Kidney (tissue), 14 donors: ENCODE measurements around the gene ABCA10. TPM values are rescaled to one million over a fixed set of nuclear protein-coding genes. Genes with fewer than 3 reads are reported as not detected.

ENCODE experiments used
- DNase-seq, 5 donors: peaks; one replicate each; pipeline ENCODE4 v3.0.0-alpha.2; 2013 to 2020
- FAIRE-seq: peaks from 2 replicates; lab custom pipeline; 2012; peaks lifted over from hg19 to GRCh38; lab: Jason Lieb, UNC
- H3K27ac ChIP-seq, 2 donors: one replicate each; pipeline ENCODE4 v1.7.0; 2013; ENCODE audit warnings: low read depth in 2 of 2, low read length in 2 of 2, inconsistent platforms in 1 of 2
- H3K27me3 ChIP-seq: one replicate; pipeline ENCODE4 v1.7.1; 2013; ENCODE audit warnings: low read length, inconsistent platforms; ENCODE audit not compliant: control insufficient read depth, insufficient read depth
- H3K36me3 ChIP-seq, 3 donors: one replicate each; pipeline versions ENCODE4 v1.7.0 to v1.7.1; 2013; ENCODE audit warnings: low read length in 3 of 3, control low read depth in 1 of 3, inconsistent platforms in 1 of 3; ENCODE audit not compliant: insufficient read depth in 3 of 3, control insufficient read depth in 2 of 3
- H3K4me1 ChIP-seq, 3 donors: one replicate each; pipeline versions ENCODE4 v1.7.0 to v1.7.1; 2013; ENCODE audit warnings: low read length in 3 of 3, inconsistent platforms in 1 of 3, low read depth in 1 of 3; ENCODE audit not compliant: control insufficient read depth in 2 of 3, insufficient read depth in 2 of 3
- H3K4me3 ChIP-seq, 3 donors: one replicate each; pipeline versions ENCODE4 v1.7.0 to v1.8.1; 2013; ENCODE audit warnings: low read length in 3 of 3, control low read depth in 1 of 3, inconsistent platforms in 1 of 3
- H3K9ac ChIP-seq, 3 donors: one replicate each; pipeline versions ENCODE4 v1.7.0 to v1.7.1; 2013; ENCODE audit warnings: low read length in 3 of 3, control low read depth in 1 of 3, inconsistent platforms in 1 of 3
- H3K9me3 ChIP-seq, 3 donors: one replicate each; pipeline versions ENCODE4 v1.7.0 to v1.7.1; 2013; ENCODE audit warnings: low read length in 3 of 3, control low read depth in 1 of 3, inconsistent platforms in 1 of 3; ENCODE audit not compliant: control insufficient read depth in 2 of 3, insufficient read depth in 1 of 3
- CTCF ChIP-seq: IDR thresholded peaks from 3 replicates; pipeline ENCODE4 v1.5.1; 2012; ENCODE audit warnings: mild to moderate bottlenecking, moderate library complexity, borderline replicate concordance; ENCODE audit not compliant: insufficient read depth; ENCODE audit errors: extremely low read depth
- intact Hi-C: fragments of 100-400 bp; cut with DNase I; formaldehyde crosslinking; loops from one replicate; pipeline ENCODE4 v1.11.1; 2022
- polyA plus RNA-seq: library from polyadenylated mRNA; stranded (reverse); fragments of 350-450 nt; fragmentation: Illumina TruSeq; extraction: RNeasy Lipid Tissue Mini Kit (QIAGEN cat#74804); gene quantifications from one replicate; pipeline ENCODE4 v1.2.3, GENCODE V29; 2014; ENCODE audit warnings: low read depth, low replicate concordance; ENCODE audit not compliant: insufficient read depth
- total RNA-seq: library from RNA; stranded (reverse); fragmentation: NEBNext Ultra II Directional; extraction: Animal tissue kit (Norgen Biotek cat#: 25700); gene quantifications from one replicate; pipeline ENCODE4 v1.2.1, GENCODE V29; 2021
- donor health status: control.
- donor health status: control.
- donor health status: control.
- donor health status: control.
- donor health status: control.
- donor health status: DM: yes; HTN: yes; CAD: no.
- donor health status: Normal renal cell carcinoma (clear cell type).

ABCA10 gene
- total and polyA plus RNA-seq, 2 donors from 2014 or later = 2.1 to 4.2 TPM

GRCh38 chr17:69265873-69266272 is 37.2 kb upstream of the ABCA10 start:
- FAIRE-seq (no peak), DNase-seq (no peak)
- intact Hi-C loops = no loop called here
- H3K36me3 ChIP-seq = no peaks in the 10 kb centered on the region
- H3K27ac ChIP-seq = no peak overlapping the region
- TF ChIP-seq CTCF = no peak
- H3K4me3 ChIP-seq = no peak overlapping the region
- no peak overlapping the region for H3K9ac ChIP-seq
- H3K4me1 ChIP-seq = no peaks in the 10 kb centered on the region
- H3K27me3 ChIP-seq = no peaks in the 10 kb centered on the region
- H3K9me3 ChIP-seq = no peaks in the 10 kb centered on the region

GRCh38 chr17:69254187-69254586 is 25.6 kb upstream of the ABCA10 start:
- Histone ChIP-seq H3K27ac (no peak overlapping the region), H3K4me3 (no peak overlapping the region), H3K9me3 (no peaks in the 10 kb centered on the region), H3K9ac (no peak overlapping the region), H3K27me3 (no peaks in the 10 kb centered on the region), H3K4me1 (no peaks in the 10 kb centered on the region), H3K36me3 (peaks cover 0 to 4% (median 2%) of the 10 kb centered on the region in 3 donors)
- no peak for TF ChIP-seq CTCF
- FAIRE-seq (no peak), DNase-seq (no peak)
- intact Hi-C loops = no loop called here

- FAIRE-seq = peak; percentile 25
Measured at GRCh38 chr17:69250641-69251040, 22.0 kb upstream of the ABCA10 start.

More at GRCh38 chr17:69250641-69251040, 22.0 kb upstream of the ABCA10 start:
- Histone ChIP-seq H3K4me1 (no peaks in the 10 kb centered on the region), H3K36me3 (peaks cover 0 to 5% (median 2%) of the 10 kb centered on the region in 3 donors), H3K27me3 (no peaks in the 10 kb centered on the region), H3K4me3 (no peak overlapping the region), H3K27ac (no peak overlapping the region), H3K9me3 (no peaks in the 10 kb centered on the region), H3K9ac (no peak overlapping the region)
- intact Hi-C loops = no loop called here
- DNase-seq = no peak
- TF ChIP-seq CTCF = no peak
